Astrocyte (in vitro differentiated cells and primary cell): Measurements from ENCODE around the gene MTF1.

Source experiments
- CTCF ChIP-seq: IDR thresholded peaks from 2 replicates; pipeline ENCODE4 v1.5.1; 2011; ENCODE audit warnings: low read depth, mild to moderate bottlenecking, inconsistent platforms, low read length, moderate library complexity; ENCODE audit not compliant: insufficient read depth
- EZH2 ChIP-seq: IDR thresholded peaks from 2 replicates; pipeline ENCODE4 v1.6.1; 2012; ENCODE audit warnings: mild to moderate bottlenecking, low read length, inconsistent platforms; ENCODE audit not compliant: insufficient read depth

- no peak for TF ChIP-seq CTCF
- TF ChIP-seq EZH2, result no peak
These were observed 14.2 kb downstream of the MTF1 start for GRCh38 chr1:37845049-37845646.
